HepG2 (cell line): ENCODE data around the gene PPCDC. TPM values are rescaled to one million over a fixed set of nuclear protein-coding genes. Genes with fewer than 3 reads are reported as not detected.

Source experiments
- ATAC-seq: fragments of 200-7000 bp; cut with Tn5 transposase; 3 replicates; pipeline ENCODE4 v1.9.1; 2020; ENCODE audit warnings: mild to moderate bottlenecking, moderate library complexity
- BruUV-seq: library from RNA; stranded (reverse); fragments of 400-500 nt; replicated peaks from 2 replicates; lab custom pipeline; 2021; lab: Mats Ljungman, UMichigan
- CTCF ChIA-PET: fragments of 300-600 bp; formaldehyde crosslinking; extraction: SDS; loops from one replicate; lab custom pipeline; 2021; ENCODE audit warnings: low total read pairs, inconsistent platforms, low intra/inter-chr PET ratio; lab: Yijun Ruan, JAX
- POLR2A ChIA-PET: fragments of 350-600 bp; sonication (Branson Sonifier 250); formaldehyde crosslinking; loops from one replicate; lab custom pipeline; 2020; ENCODE audit warnings: antibody characterized with exemption, inconsistent platforms; lab: Yijun Ruan, JAX
- DNase-seq: peaks from one replicate; pipeline ENCODE4 v3.0.0-alpha.2; 2015; ENCODE audit warnings: low spot score
- FAIRE-seq: peaks from 3 replicates; lab custom pipeline; 2011; peaks lifted over from hg19 to GRCh38; lab: Jason Lieb, UNC
- H2AFZ ChIP-seq: one replicate; pipeline ENCODE4 v1.6.1; 2011; ENCODE audit warnings: low read length, inconsistent platforms
- H3K27ac ChIP-seq: fragments of 300-600 bp; 3 replicates; pipeline ENCODE4 v1.8.0; 2011; ENCODE audit warnings: mixed run types, mild to moderate bottlenecking, mixed read lengths, low read length, inconsistent platforms; ENCODE audit not compliant: insufficient read depth; ENCODE audit errors: extremely low read length
- H3K27me3 ChIP-seq, 2 experiments: fragments of 200-600 bp in 1 of 2; 2 replicates in 1 of 2; 3 replicates in 1 of 2; pipeline versions ENCODE4 v1.6.0 to v1.8.0; 2011; ENCODE audit warnings: low read length in 2 of 2, mild to moderate bottlenecking in 2 of 2, moderate library complexity in 2 of 2, inconsistent platforms in 1 of 2; ENCODE audit not compliant: insufficient read depth in 2 of 2, control insufficient read depth in 1 of 2
- H3K36me3 ChIP-seq, 2 experiments: fragments of 200-600 bp in 1 of 2; replicated peaks in 1 of 2; 2 replicates in 1 of 2; 3 replicates in 1 of 2; pipeline versions ENCODE4 v1.5.1 to v1.8.0; 2011; ENCODE audit warnings: low read length in 2 of 2, inconsistent platforms in 1 of 2; ENCODE audit not compliant: insufficient read depth in 2 of 2, control insufficient read depth in 1 of 2
- H3K4me1 ChIP-seq: 2 replicates; pipeline ENCODE4 v1.5.1; 2012; ENCODE audit warnings: low read length, inconsistent platforms; ENCODE audit not compliant: insufficient read depth
- H3K4me2 ChIP-seq: 2 replicates; pipeline ENCODE4 v1.6.0; 2011; ENCODE audit warnings: low read depth, low read length, inconsistent platforms
- H3K4me3 ChIP-seq, 3 experiments: fragments of 200-600 bp in 1 of 3; sonication (generic), shearing (Covaris generic) in 1 of 3; replicated peaks in 1 of 3; 2 replicates each; pipeline ENCODE4 v1.5.1; 2011 to 2016; ENCODE audit warnings: low read length in 3 of 3, inconsistent platforms in 2 of 3, low read depth in 2 of 3, mild to moderate bottlenecking in 2 of 3, control low read depth in 1 of 3, mixed read lengths in 1 of 3; ENCODE audit not compliant: insufficient read depth in 1 of 3
- H3K79me2 ChIP-seq: one replicate; pipeline ENCODE4 v1.6.1; 2011; ENCODE audit warnings: low read length, inconsistent platforms; ENCODE audit not compliant: insufficient read depth
- H3K9ac ChIP-seq: 2 replicates; pipeline ENCODE4 v1.6.0; 2011; ENCODE audit warnings: mild to moderate bottlenecking, low read depth, low read length, inconsistent platforms; ENCODE audit not compliant: insufficient read depth
- H3K9me3 ChIP-seq: 2 replicates; pipeline ENCODE4 v1.5.1; 2012; ENCODE audit warnings: mild to moderate bottlenecking, low read length
- H4K20me1 ChIP-seq: 2 replicates; pipeline ENCODE4 v1.6.0; 2011; ENCODE audit warnings: inconsistent platforms, mild to moderate bottlenecking, low read length, moderate library complexity; ENCODE audit not compliant: insufficient read depth
- DRAP1 ChIP-seq: IDR thresholded peaks from 2 replicates; pipeline ENCODE4 v1.6.1; 2016; ENCODE audit warnings: missing genetic modification reagents, missing compliant biosample characterization
- FIP1L1 ChIP-seq: fragments of 200-400 bp; formaldehyde crosslinking; IDR thresholded peaks from 2 replicates; pipeline ENCODE4 v1.6.1; 2018; ENCODE audit warnings: low read depth, mild to moderate bottlenecking, low read length, moderate library complexity, borderline replicate concordance; ENCODE audit not compliant: insufficient read depth
- HHEX ChIP-seq: IDR thresholded peaks from 2 replicates; pipeline ENCODE4 v1.6.1; 2016; ENCODE audit warnings: control low read depth
- HMGA1 ChIP-seq: sonication (generic); formaldehyde crosslinking; conservative IDR thresholded peaks from 2 replicates; pipeline ENCODE4 v1.4.0; 2020; ENCODE audit warnings: missing genetic modification reagents
- KDM2A ChIP-seq: sonication (generic); formaldehyde crosslinking; IDR thresholded peaks from 2 replicates; pipeline ENCODE4 v1.4.0; 2020; ENCODE audit warnings: low read depth, missing genetic modification reagents, borderline replicate concordance
- KMT2B ChIP-seq: IDR thresholded peaks from 2 replicates; pipeline ENCODE4 v1.6.1; 2016; ENCODE audit warnings: missing genetic modification reagents, missing compliant biosample characterization
- NAIF1 ChIP-seq: sonication (generic); formaldehyde crosslinking; IDR thresholded peaks from 2 replicates; pipeline ENCODE4 v1.5.0; 2020; ENCODE audit warnings: mild to moderate bottlenecking, missing genetic modification reagents, borderline replicate concordance
- ZBTB3 ChIP-seq: sonication (generic); formaldehyde crosslinking; IDR thresholded peaks from 2 replicates; pipeline ENCODE4 v1.4.0; 2020; ENCODE audit warnings: low read depth, mild to moderate bottlenecking, moderate library complexity, missing genetic modification reagents, borderline replicate concordance
- ZNF17 ChIP-seq: sonication (generic); formaldehyde crosslinking; IDR thresholded peaks from 2 replicates; pipeline ENCODE4 v1.5.0; 2020; ENCODE audit warnings: mild to moderate bottlenecking, missing genetic modification reagents
- ZNF337 ChIP-seq: sonication (generic); formaldehyde crosslinking; IDR thresholded peaks from 2 replicates; pipeline ENCODE4 v1.5.1; 2020; ENCODE audit warnings: missing genetic modification reagents, low read depth, mild to moderate bottlenecking, borderline replicate concordance
- ZNF562 ChIP-seq: sonication (generic); formaldehyde crosslinking; IDR thresholded peaks from 2 replicates; pipeline ENCODE4 v1.8.0; 2022; ENCODE audit warnings: missing genetic modification reagents, borderline replicate concordance
- ZNF878 ChIP-seq: sonication (generic); formaldehyde crosslinking; IDR thresholded peaks from 2 replicates; pipeline ENCODE4 v1.8.1; 2023; ENCODE audit warnings: mild to moderate bottlenecking, missing genetic modification reagents, moderate library complexity
- WGBS: methylation state at CpG from one replicate; pipeline ENCODE4 v1.1.6; 2017; ENCODE audit warnings: low lambda C conversion rate; 5-methylcytosine and 5-hydroxymethylcytosine counted together
- in situ Hi-C: cut with HindIII; loops from 2 replicates; pipeline ENCODE4 v1.10.0; 2017; ENCODE audit warnings: low pct_unique_long_range_greater_than_20kb; ENCODE audit not compliant: extremely low pct_ligation_motif_present
- intact Hi-C: fragments of 100-400 bp; cut with micrococcal nuclease; formaldehyde crosslinking; loops from one replicate; pipeline ENCODE4 v1.10.0; 2022; ENCODE audit not compliant: unreplicated experiment
- polyA plus RNA-seq, 8 experiments: library from polyadenylated mRNA; depleted of rRNA in 3 of 8; stranded (reverse) in 7 of 8; unstranded in 1 of 8; fragments of >200 nt; fragmentation: Illumina TruSeq in 4 of 8; extraction: Trizol in 4 of 8; gene quantifications; 2 replicates each; pipeline versions ENCODE4 v1.2.1 to v1.2.3, GENCODE V29; 2011 to 2016; ENCODE audit warnings: low read depth in 4 of 8, missing spikeins in 1 of 8, mixed read lengths in 1 of 8; ENCODE audit not compliant: insufficient read depth in 1 of 8
- total RNA-seq, 5 experiments: library from RNA; depleted of rRNA; stranded (reverse); fragments of >200 nt; fragmentation: Illumina TruSeq; extraction: Trizol; gene quantifications; 2 replicates each; pipeline ENCODE4 v1.2.3, GENCODE V29; 2016; ENCODE audit warnings: low read depth in 1 of 5
- TF ChIP-seq, protein P1 (sequence below): sonication (generic); formaldehyde crosslinking; IDR thresholded peaks from 2 replicates; pipeline ENCODE4 v1.4.0; 2020; ENCODE audit warnings: mild to moderate bottlenecking, missing genetic modification reagents

The PPCDC gene
- total and polyA plus RNA-seq, 2 of the 13 experiments (the other 11 are each of a cell fraction or from before 2014, with no cell fraction given) = 12.3 to 12.8 TPM

GRCh38 chr15:75002398-75002797 is 21.0 kb upstream of the PPCDC start:
- FAIRE-seq (no peak), ATAC-seq (no peak), DNase-seq (no peak)
- in situ Hi-C loops (no loop called here), intact Hi-C loops (no loop called here)
- Histone ChIP-seq H3K4me2 (no peak overlapping the region), H3K4me1 (peaks cover 1% of the 10 kb centered on the region), H3K79me2 (peaks cover 6% of the 10 kb centered on the region), H3K4me3 (no peak overlapping the region), H3K27me3 (no peaks in the 10 kb centered on the region), H4K20me1 (no peaks in the 10 kb centered on the region), H3K9ac (no peak overlapping the region), H2AFZ (no peak overlapping the region), H3K9me3 (no peaks in the 10 kb centered on the region), H3K27ac (no peak overlapping the region), H3K36me3 (peaks cover 0 to 2% of the 10 kb centered on the region in 2 experiments; a peak in 1 of 5 replicates)
- no peak for TF ChIP-seq DRAP1 (CRISPR knock-in tag)
- no peak for TF ChIP-seq KDM2A (CRISPR knock-in tag)
- TF ChIP-seq ZNF17 = no peak
- TF ChIP-seq ZNF337 (CRISPR knock-in tag) = no peak
- no peak for TF ChIP-seq ZNF562 (CRISPR knock-in tag)
- WGBS = 81% methylated on average over 7 of the region's 7 CpGs
- BruUV-seq = no TSS peak
- CTCF ChIA-PET = no interaction called here
- POLR2A ChIA-PET = no interaction called here

DNA sequence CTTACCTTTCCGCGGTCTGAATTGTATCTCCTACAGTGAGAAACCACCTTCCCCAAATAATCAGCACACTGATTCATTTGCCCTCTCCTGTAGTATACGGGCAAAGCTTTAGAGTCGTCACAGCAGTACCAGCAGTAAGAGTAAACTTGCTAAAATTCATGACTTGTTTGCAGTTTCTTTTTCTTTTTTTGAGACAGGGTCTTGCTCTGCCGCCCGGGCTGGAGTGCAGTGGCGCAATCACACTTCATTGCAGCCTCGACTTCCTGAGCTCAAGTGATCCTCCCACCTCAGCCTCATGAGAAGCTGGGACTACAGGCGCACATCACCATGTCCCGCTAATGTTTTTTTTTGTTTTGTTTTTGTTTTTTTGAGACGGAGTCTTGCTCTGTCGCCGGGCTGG is 16.2 kb upstream of the PPCDC start:
- H3K4me3 ChIP-seq = no peak overlapping the region
- in situ Hi-C loops = no loop called here
- no peak for FAIRE-seq

More for the DNA sequence above, 16.2 kb upstream of the PPCDC start:
- ChIA-PET CTCF (no interaction called here), POLR2A (no interaction called here)
- 89% methylated on average over 13 of the region's 13 CpGs for WGBS
- Histone ChIP-seq H3K79me2 (no peaks in the 10 kb centered on the region), H4K20me1 (no peaks in the 10 kb centered on the region), H3K9ac (no peak overlapping the region), H3K27me3 (no peaks in the 10 kb centered on the region), H3K9me3 (no peaks in the 10 kb centered on the region), H3K36me3 (peaks cover 0 to 2% of the 10 kb centered on the region in 2 experiments; a peak in 1 of 5 replicates), H3K4me2 (no peak overlapping the region), H3K4me1 (no peaks in the 10 kb centered on the region), H2AFZ (no peak overlapping the region), H3K27ac (no peak overlapping the region)
- DNase-seq = no peak
- TF ChIP-seq HHEX (CRISPR knock-in tag) (no peak), HMGA1 (CRISPR knock-in tag) (no peak), KMT2B (CRISPR knock-in tag) (no peak), ZNF878 (CRISPR knock-in tag) (no peak), FIP1L1 (no peak), NAIF1 (CRISPR knock-in tag) (no peak), ZBTB3 (no peak)
- TF ChIP-seq, protein P1, sequence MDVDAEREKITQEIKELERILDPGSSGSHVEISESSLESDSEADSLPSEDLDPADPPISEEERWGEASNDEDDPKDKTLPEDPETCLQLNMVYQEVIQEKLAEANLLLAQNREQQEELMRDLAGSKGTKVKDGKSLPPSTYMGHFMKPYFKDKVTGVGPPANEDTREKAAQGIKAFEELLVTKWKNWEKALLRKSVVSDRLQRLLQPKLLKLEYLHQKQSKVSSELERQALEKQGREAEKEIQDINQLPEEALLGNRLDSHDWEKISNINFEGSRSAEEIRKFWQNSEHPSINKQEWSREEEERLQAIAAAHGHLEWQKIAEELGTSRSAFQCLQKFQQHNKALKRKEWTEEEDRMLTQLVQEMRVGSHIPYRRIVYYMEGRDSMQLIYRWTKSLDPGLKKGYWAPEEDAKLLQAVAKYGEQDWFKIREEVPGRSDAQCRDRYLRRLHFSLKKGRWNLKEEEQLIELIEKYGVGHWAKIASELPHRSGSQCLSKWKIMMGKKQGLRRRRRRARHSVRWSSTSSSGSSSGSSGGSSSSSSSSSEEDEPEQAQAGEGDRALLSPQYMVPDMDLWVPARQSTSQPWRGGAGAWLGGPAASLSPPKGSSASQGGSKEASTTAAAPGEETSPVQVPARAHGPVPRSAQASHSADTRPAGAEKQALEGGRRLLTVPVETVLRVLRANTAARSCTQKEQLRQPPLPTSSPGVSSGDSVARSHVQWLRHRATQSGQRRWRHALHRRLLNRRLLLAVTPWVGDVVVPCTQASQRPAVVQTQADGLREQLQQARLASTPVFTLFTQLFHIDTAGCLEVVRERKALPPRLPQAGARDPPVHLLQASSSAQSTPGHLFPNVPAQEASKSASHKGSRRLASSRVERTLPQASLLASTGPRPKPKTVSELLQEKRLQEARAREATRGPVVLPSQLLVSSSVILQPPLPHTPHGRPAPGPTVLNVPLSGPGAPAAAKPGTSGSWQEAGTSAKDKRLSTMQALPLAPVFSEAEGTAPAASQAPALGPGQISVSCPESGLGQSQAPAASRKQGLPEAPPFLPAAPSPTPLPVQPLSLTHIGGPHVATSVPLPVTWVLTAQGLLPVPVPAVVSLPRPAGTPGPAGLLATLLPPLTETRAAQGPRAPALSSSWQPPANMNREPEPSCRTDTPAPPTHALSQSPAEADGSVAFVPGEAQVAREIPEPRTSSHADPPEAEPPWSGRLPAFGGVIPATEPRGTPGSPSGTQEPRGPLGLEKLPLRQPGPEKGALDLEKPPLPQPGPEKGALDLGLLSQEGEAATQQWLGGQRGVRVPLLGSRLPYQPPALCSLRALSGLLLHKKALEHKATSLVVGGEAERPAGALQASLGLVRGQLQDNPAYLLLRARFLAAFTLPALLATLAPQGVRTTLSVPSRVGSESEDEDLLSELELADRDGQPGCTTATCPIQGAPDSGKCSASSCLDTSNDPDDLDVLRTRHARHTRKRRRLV (CRISPR knock-in tag) = no peak
- no TSS peak for BruUV-seq
- ATAC-seq = no peak
- intact Hi-C loops = no loop called here
